GM08714 (cell line): ENCODE data around the gene BRD3.

Experiments
- H3K4me3 ChIP-seq: fragments of 200-500 bp; sonication (Bioruptor generic); 2 replicates; pipeline ENCODE4 v1.5.1; 2014; ENCODE audit warnings: mild to moderate bottlenecking, low read length, inconsistent platforms
- ZNF274 ChIP-seq: IDR thresholded peaks from 2 replicates; pipeline ENCODE4 v1.6.1; 2012; ENCODE audit warnings: mild to moderate bottlenecking, low read depth, low read length

BRD3 gene

DNA sequence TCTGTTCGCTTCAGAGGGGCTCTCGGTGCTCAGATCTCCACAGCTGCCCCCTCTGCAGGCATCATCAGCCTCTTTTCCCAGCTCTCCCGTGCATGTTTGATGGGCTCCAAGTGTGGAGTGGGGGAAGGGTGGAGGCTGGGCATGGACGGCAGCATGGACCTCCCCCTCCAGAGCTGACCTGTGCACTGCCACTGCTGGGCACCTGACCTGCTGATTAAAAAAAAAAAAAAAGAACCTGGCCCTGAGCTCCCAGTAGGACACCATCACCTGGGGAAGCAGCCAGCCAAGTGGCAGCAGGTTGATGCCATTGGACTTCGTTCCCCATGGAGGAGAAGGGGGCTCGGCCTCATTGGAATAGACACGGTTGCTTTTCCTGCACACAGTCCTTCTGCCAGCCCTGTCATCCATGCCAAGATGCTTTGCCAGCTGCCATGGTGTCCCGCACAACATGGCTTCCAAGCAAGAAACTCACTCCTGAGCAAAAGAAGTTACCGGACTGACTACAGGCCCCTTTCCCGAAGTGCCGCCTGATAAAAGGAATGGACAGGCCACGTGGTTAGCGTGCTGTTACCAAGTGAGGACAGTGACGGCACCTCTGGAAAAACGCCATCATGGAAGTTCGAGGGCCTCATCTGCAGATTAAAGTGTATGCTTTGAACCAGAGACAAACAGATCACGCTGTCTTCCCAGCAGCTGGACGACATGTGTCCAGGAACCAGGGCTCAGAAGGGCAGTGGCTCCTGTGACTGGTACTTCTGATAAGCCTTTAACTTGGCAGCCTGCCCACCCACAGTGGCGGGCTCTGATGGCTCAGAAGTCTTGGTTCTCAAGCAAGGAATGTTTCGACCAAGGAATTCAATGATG lies 57.3 kb downstream of the BRD3 start:
- TF ChIP-seq ZNF274: no peak
- no peak overlapping the region for H3K4me3 ChIP-seq

DNA sequence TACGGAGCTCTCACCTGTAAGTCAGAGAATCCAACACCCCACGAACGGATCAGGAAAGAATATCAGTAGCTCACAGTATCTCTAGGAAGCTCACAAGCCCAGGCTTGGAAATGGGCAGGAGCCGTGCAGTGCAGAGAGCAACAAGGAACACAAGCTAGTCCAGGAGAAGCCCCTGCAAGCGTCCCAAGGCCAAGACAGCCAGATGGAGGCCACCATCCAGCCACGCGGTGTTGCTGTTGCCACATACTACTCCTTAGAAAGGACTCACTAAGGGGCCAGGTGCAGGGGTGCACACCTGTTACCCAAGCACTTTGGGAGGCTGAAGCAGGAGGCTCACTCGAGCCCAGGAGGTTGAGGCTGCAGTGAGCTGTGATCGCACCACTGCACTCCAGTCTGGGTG lies 60.3 kb downstream of the BRD3 start:
- no peak for TF ChIP-seq ZNF274

DNA sequence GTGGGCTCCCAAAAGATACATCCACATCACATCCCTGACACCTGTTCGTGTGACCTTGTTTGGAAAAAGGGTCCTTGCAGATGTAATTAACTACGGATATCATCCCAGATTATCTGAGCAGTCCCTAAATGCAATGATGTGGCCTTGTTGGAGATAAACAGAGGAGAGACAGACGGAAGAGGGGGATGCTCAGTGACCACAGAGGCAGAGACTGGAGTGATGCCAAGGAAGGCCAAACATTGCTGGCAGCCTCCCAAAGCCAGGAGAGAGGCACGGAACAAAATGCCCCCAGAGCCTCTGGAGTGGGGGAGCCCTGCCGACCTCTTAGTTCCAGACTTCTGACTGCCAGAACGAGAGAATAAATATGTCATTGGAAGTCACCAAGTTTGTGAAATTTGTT lies 60.7 kb downstream of the BRD3 start:
- H3K4me3 ChIP-seq: no peak overlapping the region
- no peak for TF ChIP-seq ZNF274

More for the DNA sequence above, 60.3 kb downstream of the BRD3 start:
- H3K4me3 ChIP-seq: no peak overlapping the region

DNA sequence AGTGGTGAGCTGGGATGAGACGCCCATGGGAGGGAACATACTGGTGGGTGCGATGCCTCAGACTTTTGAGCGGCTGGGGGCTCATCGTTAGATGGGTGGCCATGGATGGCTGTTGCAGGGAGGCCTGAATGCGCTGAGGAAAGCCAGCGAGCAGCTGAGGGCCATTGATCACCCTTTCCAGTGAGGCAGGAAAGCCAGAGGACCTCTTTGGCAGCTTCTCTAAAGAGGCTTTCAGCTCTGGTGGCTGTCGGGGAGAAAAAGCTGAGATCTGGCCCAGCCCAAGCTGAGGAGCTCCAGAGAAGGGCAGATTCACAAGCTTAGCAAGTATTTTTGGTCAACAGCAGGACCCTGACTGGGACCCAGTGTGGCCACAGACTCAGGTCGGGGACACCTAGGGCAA lies 62.4 kb downstream of the BRD3 start:
- TF ChIP-seq ZNF274: no peak
- H3K4me3 ChIP-seq: no peak overlapping the region

DNA sequence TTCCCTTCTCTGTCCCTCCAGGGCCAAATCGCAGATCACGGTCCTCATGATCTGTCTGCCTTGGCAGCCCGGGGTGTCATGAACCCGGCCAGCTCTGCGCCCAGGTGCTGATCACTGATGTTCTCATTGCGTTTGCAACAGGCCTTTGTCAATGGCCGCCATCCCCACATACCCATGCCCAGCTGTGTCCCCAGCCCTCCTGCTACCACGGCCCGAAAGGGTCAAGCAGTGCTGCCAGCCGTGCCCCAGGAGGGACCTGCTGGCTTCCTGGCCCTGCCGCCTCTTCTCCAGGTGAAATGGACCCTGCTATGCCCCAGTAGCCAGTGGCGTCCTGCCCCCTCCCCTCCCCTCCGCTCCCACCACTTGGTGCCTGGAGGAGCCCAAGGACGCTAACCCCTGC lies 62.9 kb downstream of the BRD3 start:
- no peak overlapping the region for H3K4me3 ChIP-seq
- no peak for TF ChIP-seq ZNF274

DNA sequence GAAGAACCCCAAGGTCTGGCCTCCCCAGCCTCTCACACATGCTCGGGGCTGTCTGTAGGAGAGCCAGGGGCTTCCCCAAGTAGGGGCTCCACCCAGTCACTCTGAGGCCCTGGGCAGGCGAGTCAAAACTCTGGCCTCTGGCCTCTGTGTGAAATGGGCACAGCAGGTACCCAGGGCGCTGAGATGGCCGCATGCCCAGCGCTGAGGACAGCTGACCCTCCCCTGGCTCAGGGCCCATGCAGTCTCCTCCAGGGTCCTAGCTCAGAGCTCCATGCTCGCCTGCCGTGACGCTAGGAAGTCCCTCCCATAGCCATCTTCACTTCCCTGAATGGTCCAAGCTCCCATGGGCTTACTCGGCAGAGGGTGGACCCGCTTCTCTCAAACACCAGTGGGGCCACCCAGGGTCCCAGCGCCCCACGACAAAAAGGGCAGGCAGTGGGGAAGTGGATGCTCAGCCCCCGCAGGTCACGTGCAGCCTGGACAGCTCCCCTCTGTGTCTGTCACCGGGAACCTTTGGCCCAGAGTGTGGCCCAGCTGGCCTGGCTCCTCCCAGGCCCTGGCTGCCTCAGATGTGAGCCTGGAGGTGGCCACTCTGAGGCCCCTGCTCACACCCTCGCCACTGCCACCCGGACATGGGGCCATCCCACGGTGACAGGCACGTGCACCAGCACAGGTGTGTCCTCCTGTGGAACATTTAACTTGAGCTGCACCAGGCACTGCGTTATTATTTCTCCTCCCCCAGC lies 63.5 kb downstream of the BRD3 start:
- no peak for TF ChIP-seq ZNF274
- no peak overlapping the region for H3K4me3 ChIP-seq

DNA sequence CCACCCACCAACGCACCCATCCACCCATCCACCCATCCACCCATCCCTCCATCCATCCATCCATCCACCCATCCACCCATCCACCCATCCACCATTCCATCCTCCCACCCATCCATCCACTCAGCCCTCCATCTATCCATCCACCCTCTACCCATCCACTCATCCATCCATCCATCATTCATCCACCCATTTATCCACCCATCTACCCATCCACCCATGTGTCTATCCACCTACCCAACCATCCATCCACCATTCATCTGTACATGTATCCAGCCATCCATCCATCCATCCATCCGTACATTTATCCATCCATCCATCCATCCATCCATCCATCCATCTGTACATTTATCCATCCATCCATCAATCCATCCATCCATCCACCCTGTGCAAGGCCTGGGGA lies 64.6 kb downstream of the BRD3 start:
- no peak overlapping the region for H3K4me3 ChIP-seq
- TF ChIP-seq ZNF274: no peak

DNA sequence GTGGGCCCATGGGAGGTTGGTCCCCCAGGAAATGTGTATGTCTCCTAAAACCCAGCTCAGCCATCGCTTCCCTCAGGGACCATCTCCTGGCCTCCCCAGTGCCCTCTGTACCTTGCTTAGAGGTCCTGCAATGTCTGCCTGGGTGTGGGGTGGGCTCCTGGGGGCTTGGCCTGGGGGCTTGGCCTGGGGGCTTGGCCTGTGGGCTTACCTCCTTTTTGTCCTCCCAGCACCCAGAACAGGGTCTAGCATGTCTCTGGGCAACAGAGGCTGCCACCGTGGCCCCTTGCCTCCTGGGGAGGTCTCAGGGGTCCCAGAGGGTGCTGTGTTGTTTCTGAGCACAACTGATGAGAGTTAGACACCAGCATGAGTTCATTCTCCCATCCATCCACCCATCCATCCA lies 65.0 kb downstream of the BRD3 start:
- H3K4me3 ChIP-seq: no peak overlapping the region
- no peak for TF ChIP-seq ZNF274

DNA sequence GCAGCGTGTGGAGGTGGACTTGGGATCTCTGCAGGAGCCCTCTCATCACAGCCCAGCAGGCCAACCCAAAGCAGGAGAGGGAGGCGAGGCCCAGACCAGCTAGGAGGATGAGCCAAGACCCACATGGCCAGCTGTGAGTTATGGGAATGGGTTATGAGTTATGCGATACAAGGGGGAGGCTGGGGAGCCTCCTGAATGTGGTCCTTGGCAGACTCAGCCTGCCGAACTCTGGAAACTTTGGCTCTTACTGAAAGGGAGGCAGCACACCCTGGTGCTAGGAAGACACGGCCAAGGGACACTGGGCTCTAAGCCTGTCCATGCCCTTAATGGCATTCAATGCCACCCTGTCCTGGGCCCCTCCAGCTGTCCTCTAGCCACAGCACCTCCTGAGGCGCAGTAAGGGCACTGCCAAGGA lies 68.0 kb downstream of the BRD3 start:
- no peak overlapping the region for H3K4me3 ChIP-seq
- no peak for TF ChIP-seq ZNF274

DNA sequence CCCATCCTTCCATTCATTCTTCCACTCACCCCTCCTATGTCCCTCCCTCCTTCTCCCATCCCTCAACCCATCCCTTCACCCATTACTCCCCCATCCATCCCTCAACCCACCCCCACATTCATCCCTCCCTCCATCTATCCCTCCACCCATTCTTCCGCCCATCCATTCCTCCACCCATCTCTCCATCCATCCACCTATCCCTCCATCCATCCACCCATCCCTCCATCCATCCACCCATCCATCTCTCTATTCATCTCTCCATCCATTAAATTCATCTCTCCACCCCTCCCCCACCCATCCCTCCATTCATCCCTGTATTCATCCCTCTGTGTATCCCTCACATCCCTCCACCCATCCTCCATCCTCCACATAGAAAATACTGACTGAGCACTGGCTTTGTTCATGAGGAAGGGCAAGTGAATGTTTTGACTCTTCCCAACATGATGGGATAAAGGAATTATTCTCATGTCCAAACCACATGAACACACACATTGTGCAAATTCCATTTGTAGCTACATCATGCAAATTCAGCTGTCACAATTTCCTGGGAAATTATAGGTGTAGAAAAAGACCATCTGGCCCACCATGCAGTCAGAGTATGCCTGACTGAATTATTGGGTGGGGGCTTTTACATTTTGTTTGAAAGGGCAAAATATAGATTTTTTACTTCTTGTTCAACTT lies 68.8 kb downstream of the BRD3 start:
- no peak for TF ChIP-seq ZNF274
- no peak overlapping the region for H3K4me3 ChIP-seq

DNA sequence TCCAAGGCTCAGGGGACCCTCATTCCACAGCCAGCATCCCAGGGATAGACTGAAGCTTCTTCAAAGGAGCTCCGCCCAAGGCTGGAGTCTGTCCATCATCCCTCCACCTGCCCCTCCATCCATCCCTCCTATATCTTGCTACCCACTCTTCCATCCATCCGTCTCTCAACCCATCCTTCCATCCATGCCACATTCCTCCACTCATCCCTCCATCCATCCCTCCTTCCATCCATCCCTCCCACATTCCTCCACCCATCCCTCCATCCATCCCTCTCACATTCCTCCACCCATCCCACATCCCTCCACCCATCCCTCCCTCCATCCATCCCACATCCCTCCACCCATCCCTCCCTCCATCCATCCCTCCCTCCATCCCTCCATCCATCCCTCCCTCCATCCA lies 70.2 kb downstream of the BRD3 start:
- no peak overlapping the region for H3K4me3 ChIP-seq
- TF ChIP-seq ZNF274: no peak

DNA sequence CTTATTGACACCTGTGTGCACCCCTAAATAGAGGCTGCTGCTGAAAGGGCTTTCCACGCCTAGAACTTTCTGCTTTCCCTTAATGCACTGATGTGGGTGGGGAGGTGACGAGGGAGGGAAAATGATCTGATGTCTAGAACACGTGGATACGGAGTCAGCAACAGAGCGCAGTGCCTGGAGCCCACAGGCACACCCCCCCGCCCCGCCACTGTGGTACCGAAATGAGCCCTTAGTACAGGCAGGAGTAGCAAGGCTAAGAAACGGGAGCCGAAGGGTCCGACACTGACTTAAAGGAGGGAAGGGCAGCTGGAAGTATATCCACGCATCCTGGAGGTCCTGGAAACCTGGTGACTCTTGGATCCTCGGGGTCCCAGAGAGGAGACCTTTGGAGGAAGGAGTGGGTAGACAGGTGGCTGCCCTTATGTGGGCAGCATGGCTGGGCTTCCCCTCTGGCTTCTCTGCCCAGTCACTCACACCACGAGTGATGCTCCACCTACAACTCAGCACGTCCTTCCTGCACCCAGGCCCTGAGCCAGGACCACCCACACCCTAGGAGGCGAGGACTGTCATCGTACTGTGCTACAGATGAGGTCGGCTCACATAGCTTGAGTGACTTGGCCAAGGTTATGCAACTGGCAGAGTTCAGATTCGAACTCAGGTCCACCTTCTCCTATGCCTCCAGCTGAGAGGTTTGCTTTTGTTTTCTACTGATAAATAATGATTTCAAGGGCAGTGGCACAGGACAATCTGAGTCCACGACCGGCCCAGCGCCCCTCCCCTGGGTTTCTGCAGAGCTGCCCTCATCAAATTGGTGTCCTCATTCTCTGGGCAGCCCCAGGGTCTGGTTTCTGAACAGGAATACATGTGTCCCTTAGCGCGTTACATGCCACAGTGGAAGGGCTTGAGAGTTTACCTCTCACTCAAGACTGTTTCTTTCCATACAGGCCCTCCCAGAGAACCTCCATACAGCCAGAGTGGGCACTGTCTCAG lies 71.0 kb downstream of the BRD3 start:
- H3K4me3 ChIP-seq: no peak overlapping the region
- no peak for TF ChIP-seq ZNF274

DNA sequence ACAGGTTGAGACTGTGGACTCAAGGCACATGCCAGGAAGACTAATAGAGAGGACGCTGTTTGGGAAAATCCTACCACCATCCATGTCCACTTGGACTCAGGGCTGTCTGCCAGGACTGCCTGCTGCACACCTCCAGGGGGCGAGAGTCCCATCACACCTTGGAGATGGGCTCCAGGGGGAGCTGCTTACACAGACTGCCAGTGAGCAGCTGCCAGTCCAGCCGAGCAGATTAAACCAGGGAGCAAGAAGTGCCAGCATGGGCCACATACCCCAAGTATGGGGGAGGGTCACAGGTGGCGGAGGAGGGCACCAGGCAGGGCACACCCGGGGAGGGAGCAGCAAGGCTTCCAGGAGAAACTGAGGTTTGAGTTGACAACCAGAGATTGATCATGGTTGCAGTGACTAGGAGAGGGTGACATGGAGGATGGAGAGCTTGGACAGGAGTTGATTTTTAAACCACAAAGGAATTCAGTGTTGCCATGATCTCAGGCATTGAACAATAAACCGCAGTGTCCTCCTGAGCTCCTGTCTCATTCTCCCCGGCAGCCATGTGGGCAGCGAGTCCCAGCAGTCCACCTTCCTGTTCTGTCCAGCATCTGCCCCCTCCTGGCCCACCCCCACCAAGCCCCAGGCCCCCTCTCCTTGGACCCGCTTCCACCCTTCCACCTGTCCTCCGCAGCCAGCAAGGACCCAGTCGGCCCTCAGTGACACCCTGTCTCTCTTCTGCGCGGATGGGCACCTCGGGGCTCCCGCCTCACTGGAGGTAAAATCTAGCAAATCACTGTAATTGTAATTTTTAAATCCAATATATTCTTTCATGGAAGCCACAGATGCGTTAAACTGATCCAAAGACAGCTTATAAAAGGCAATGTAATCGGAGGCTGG lies 72.6 kb downstream of the BRD3 start:
- no peak for TF ChIP-seq ZNF274
- H3K4me3 ChIP-seq: no peak overlapping the region
